Activated T-cell treated with anti-CD3 and anti-CD28 coated beads, Interleukin-2, amount 50 U/mL, for 1 hour (primary cell): ENCODE data around the gene SMCO3.
A peak's percentile ranks its signal among the peaks of the same experiment; 100 is the strongest.
"Not testable (repeated sequence)": the region's sequence is repeated elsewhere in the genome, so short reads cannot be mapped to it uniquely, and the experiment has no call there.

Experiments used
- DNase-seq: peaks from one replicate; pipeline ENCODE4 v3.0.0-alpha.2; 2020

The SMCO3 gene

GRCh38 chr12:14774074-14774905 is 39.7 kb downstream of the SMCO3 start:
- DNase-seq, result peak; percentile 82

GRCh38 chr12:14773685-14774073 is 40.3 kb downstream of the SMCO3 start:
- no peak for DNase-seq

GRCh38 chr12:14772946-14773345 is 41.0 kb downstream of the SMCO3 start:
- DNase-seq, result no peak

DNA sequence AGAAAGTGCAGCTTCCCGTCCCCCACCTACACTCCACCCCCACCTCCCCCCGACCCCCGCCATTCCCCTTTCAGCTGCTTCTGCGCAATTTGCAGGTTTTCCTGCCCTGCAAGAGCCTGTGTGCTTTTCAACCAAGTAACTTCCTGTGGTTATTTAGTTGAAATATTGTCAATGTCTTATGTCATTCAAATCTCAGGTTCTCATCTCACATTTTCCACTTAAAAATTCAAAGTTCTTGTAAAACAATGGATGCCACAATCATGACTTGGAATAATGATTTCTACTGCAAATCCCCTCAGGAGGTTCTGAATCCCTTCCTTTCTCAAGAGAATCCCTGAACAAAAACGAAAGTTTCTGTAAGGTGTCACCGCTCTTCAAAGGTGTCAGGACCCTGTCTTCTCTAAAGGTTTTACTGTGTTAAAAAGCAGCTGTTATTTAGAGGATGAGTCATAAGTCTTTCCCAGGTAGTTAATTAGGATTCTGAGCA is 42.3 kb downstream of the SMCO3 start:
- DNase-seq, result peak; percentile 53

GRCh38 chr12:14770496-14771461 is 43.2 kb downstream of the SMCO3 start:
- DNase-seq, result peak; percentile 96

DNA sequence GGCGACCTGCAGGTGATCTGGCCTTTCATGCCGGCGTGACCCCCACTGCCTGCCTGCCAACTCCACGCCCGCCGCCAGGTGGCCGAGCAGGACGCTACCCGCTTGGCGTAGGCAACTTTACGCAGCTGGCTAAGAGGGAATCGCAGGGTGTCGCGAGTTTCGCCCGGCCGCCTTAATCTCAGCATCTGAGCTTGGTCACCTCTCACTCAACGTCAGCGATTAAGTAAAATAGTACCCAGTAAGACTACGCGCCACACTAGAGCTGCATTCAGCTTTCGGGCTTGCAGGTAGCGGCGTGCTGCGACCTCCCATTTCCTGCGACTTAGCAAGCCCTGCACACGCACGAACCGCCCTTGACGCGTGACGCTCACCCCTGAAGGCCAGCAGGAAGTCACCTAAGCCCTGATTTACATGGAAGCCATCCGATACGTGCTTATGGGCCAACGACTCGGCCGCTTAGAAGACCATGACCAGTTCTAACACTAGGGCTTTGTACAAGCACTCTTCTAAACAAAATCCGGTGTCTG is 44.0 kb downstream of the SMCO3 start:
- peak; percentile 90 for DNase-seq

- no peak for DNase-seq
These were observed 44.5 kb downstream of the SMCO3 start for GRCh38 chr12:14769466-14769968.

GRCh38 chr12:14768823-14769405 is 45.1 kb downstream of the SMCO3 start:
- peak; percentile 49 for DNase-seq

DNA sequence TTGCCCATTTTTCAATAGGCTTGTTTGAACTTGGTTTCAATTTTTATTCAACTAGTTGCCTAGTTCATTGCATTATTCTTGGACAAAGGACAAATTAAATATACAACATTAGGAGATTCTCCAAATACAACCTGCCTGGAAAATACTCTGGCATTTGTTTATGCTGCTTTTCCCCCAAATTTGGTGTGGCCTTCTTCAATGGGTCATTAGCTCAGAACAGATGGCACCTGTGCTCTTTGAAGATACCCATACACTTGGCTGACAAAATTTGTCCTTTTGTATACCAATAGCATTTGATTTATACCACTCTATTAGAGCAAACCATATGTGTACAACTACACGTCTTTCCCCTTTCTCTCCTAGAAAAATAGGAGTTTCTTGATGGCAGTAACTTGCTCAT is 46.4 kb downstream of the SMCO3 start:
- no peak for DNase-seq

- no peak for DNase-seq
These were observed 47.2 kb downstream of the SMCO3 start for GRCh38 chr12:14766649-14767215.

DNA sequence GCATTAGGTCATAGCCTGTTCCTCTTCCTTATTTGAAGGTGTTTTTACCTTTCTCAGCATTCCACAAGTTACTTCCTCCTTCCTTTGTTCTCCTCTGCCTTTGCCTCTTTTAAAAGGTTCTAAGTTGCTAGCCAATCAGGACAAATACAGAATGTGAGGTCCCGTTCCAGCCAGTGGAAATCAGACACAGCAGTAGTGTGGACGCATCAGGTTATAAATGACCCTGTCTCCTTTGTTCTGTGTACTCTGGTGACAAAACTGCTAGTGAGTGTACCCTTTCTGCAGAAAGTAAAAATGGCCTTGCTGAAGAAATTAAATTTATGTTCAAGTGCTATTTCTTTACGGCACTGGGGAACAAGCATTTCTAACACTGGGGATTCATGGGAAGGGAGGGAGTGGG is 48.0 kb downstream of the SMCO3 start:
- DNase-seq, result not testable (repeated sequence)

DNA sequence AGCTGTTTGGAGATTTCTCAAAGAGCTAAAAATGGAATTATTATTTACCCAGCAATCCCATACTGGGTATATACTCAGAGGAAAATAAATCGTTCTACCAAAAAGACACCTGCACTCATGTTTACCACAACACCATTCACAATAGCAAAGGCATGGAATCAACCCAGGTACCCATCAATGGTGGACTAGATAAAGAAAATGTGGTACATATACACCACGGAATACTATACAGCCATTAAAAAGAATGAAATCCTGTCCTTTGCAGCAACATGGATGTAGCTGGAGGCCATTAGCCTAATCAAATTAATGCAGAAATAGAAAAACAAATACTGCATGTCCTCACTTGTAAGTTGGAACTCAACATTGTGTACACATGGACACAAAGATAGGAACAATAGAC is 48.6 kb downstream of the SMCO3 start:
- no peak for DNase-seq

DNA sequence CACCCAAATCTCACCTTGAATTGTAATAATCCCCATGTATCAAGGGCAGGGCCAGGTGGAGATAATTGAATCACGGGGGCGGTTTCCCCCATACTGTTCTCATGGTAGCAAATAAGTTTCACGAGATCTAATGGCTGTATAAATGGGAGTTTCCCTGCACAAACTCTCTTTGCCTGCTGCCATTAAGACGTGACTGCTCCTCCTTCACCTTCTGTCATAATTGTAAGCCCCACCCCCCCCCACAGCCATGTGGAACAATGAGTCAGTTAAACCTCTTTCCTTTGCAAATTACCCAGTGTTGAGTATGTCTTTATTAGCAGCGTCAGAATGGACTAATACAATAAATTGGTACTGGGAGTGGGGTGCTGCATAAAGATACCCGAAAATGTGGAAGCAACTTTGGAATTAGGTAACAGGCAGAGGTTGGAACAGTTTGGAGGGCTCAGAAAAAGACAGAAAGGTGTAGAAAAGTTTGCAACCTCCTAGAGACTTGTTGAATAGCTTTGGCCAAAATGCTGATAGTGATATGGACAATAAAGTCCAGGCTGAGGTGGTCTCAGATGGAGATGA is 54.2 kb downstream of the SMCO3 start:
- DNase-seq, result not testable (repeated sequence)

DNA sequence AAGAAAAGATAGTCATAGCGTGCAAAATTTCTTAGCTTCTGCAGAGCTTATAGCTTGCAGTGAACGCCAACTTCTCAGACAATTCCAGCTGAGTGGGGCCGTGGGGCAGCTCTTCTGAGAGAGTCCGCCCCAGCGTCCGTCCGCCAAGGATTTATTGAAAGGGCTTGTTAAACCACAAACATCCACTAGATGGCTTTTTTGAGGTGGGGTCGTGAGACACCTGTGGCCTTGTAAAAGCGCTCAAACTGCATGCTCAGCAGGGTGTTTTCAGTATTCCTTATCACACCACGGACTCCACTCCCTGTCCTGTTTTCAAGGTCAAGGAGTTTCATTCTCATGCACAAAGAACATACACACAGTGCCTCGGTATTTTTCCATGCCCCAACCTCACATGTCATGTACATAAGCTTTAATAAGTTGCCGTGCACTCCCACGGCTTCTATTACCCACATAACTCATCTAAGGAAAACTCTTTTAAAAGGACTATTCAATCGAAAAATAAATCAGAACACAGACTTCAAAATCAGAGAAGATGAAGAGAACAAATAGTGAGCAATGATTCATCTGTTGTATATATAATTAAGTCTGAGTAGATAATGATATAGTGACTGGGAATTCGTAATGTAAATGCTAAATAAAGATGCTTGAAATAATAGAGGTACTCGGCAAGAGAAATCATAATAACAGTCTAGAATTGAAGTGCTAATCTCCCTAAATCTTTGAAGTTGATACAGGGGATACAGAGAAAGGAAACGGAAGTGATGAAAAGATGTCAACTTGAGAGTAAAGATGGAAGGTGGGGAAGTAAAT is 57.4 kb downstream of the SMCO3 start:
- DNase-seq, result no peak
